ENCODE data around the gene MAP7D1. TPM values are rescaled to one million over a fixed set of nuclear protein-coding genes. Genes with fewer than 3 reads are reported as not detected.
"Not testable (repeated sequence)": the region's sequence is repeated elsewhere in the genome, so short reads cannot be mapped to it uniquely, and the experiment has no call there.

Gene MAP7D1
- total and polyA plus RNA-seq, 2 donors from 2014 or later = 47.5 to 78.7 TPM

GRCh38 chr1:36187800-36188593 lies 32.0 kb downstream of the MAP7D1 start:
- no peaks in the 10 kb centered on the region for H3K9me3 ChIP-seq (ENCODE audit: control insufficient read depth in 2 of 3, insufficient read depth in 1 of 3, low read length in 3 of 3)
- peak overlapping the region in 2 of 3 donors; percentile 48 to 61 for H3K9ac ChIP-seq (ENCODE audit: low read length in 3 of 3)
- DNase-seq (peak; percentile 87 to 93 (median 90)), FAIRE-seq (peak; percentile 50)
- H3K36me3 ChIP-seq (ENCODE audit: control insufficient read depth in 2 of 3, insufficient read depth in 3 of 3, low read length in 3 of 3) = no peaks in the 10 kb centered on the region
- H3K4me3 ChIP-seq (ENCODE audit: low read length in 3 of 3) = no peak overlapping the region
- no peaks in the 10 kb centered on the region for H3K27me3 ChIP-seq (ENCODE audit: control insufficient read depth, insufficient read depth, low read length)
- H3K4me1 ChIP-seq (ENCODE audit: control insufficient read depth in 2 of 3, insufficient read depth in 2 of 3, low read depth in 1 of 3, low read length in 3 of 3) = peaks cover 0 to 6% (median 3%) of the 10 kb centered on the region in 3 donors
- peak; percentile 94 for TF ChIP-seq CTCF (IDR thresholded peaks at IDR 0.05; ENCODE audit: borderline replicate concordance, extremely low read depth, insufficient read depth)
- intact Hi-C loops (cut with DNase I) = no loop called here
- peak overlapping the region in 1 of 2 donors; percentile 26 for H3K27ac ChIP-seq (ENCODE audit: low read depth in 2 of 2, low read length in 2 of 2)

GRCh38 chr1:36196805-36197204 lies 40.8 kb downstream of the MAP7D1 start:
- DNase-seq; H3K9me3 ChIP-seq (ENCODE audit: control insufficient read depth in 2 of 3, insufficient read depth in 1 of 3, low read length in 3 of 3); H3K9ac ChIP-seq (ENCODE audit: low read length in 3 of 3); H3K27me3 ChIP-seq (ENCODE audit: control insufficient read depth, insufficient read depth, low read length); H3K4me3 ChIP-seq (ENCODE audit: low read length in 3 of 3); H3K27ac ChIP-seq (ENCODE audit: low read depth in 2 of 2, low read length in 2 of 2); intact Hi-C loops (cut with DNase I); H3K36me3 ChIP-seq (ENCODE audit: control insufficient read depth in 2 of 3, insufficient read depth in 3 of 3, low read length in 3 of 3); FAIRE-seq; H3K4me1 ChIP-seq (ENCODE audit: control insufficient read depth in 2 of 3, insufficient read depth in 2 of 3, low read depth in 1 of 3, low read length in 3 of 3): not testable (repeated sequence)

- DNase-seq = no peak
- no peak overlapping the region for H3K9ac ChIP-seq (ENCODE audit: low read length in 3 of 3)
- intact Hi-C loops (cut with DNase I) = no loop called here
Measured at GRCh38 chr1:36198641-36199040, 42.7 kb downstream of the MAP7D1 start.

More at GRCh38 chr1:36198641-36199040, 42.7 kb downstream of the MAP7D1 start:
- peaks cover 0 to 2% (median 0%) of the 10 kb centered on the region in 3 donors for H3K4me1 ChIP-seq (ENCODE audit: control insufficient read depth in 2 of 3, insufficient read depth in 2 of 3, low read depth in 1 of 3, low read length in 3 of 3)
- H3K27me3 ChIP-seq (ENCODE audit: control insufficient read depth, insufficient read depth, low read length) = no peaks in the 10 kb centered on the region
- no peaks in the 10 kb centered on the region for H3K36me3 ChIP-seq (ENCODE audit: control insufficient read depth in 2 of 3, insufficient read depth in 3 of 3, low read length in 3 of 3)
- no peaks in the 10 kb centered on the region for H3K9me3 ChIP-seq (ENCODE audit: control insufficient read depth in 2 of 3, insufficient read depth in 1 of 3, low read length in 3 of 3)
- no peak for TF ChIP-seq CTCF (IDR thresholded peaks at IDR 0.05; ENCODE audit: borderline replicate concordance, extremely low read depth, insufficient read depth)
- no peak for FAIRE-seq
- H3K4me3 ChIP-seq (ENCODE audit: low read length in 3 of 3) = no peak overlapping the region
- H3K27ac ChIP-seq (ENCODE audit: low read depth in 2 of 2, low read length in 2 of 2) = no peak overlapping the region
